SH-SY5Y (cell line): ENCODE measurements around the gene E2F3.

Source experiments
- GATA2 ChIP-seq: IDR thresholded peaks from 2 replicates; pipeline ENCODE4 v1.6.1; 2011; ENCODE audit warnings: mild to moderate bottlenecking, low read depth, low read length
- GATA3 ChIP-seq: IDR thresholded peaks from 2 replicates; pipeline ENCODE4 v1.6.1; 2011; ENCODE audit warnings: low read depth, mild to moderate bottlenecking, low read length, moderate library complexity

DNA sequence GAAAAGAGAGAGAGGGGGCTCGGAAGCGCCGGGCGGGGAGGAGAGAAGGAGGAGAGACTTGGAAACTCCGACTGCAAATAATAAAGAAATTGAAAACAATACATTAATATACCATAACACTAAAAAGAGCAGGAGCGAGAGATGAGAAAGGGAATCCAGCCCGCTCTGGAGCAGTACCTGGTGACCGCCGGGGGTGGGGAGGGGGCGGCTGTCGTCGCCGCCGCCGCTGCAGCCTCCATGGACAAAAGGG lies 338 bp downstream of the E2F3 start:
- TF ChIP-seq GATA3 (no peak), GATA2 (no peak)
